IMR-90 (cell line): ENCODE data around the gene TRPM3. TPM values are rescaled to one million over a fixed set of nuclear protein-coding genes. Genes with fewer than 3 reads are reported as not detected.

Source experiments
- ATAC-seq: fragments of 200-7000 bp; cut with Tn5 transposase; 2 replicates; pipeline ENCODE4 v1.9.1; 2020; ENCODE audit warnings: low read depth, mild to moderate bottlenecking, moderate library complexity
- BruUV-seq: library from RNA; stranded (reverse); fragments of 400-500 nt; replicated peaks from 2 replicates; lab custom pipeline; 2021; lab: Mats Ljungman, UMichigan
- CTCF ChIA-PET: fragments of 300-600 bp; formaldehyde crosslinking; extraction: SDS; loops from one replicate; lab custom pipeline; 2021; ENCODE audit warnings: antibody characterized with exemption; lab: Yijun Ruan, JAX
- POLR2A ChIA-PET: fragments of 300-600 bp; sonication (Branson Sonifier 250); formaldehyde crosslinking; loops from one replicate; lab custom pipeline; 2022; ENCODE audit warnings: antibody characterized with exemption; ENCODE audit not compliant: unreplicated experiment; lab: Charles Lee
- DNase-seq: peaks from one replicate; pipeline ENCODE4 v3.0.0; 2013
- H2AFZ ChIP-seq: replicated peaks from 2 replicates; pipeline ENCODE3; 2013; ENCODE audit warnings: low read length, mild to moderate bottlenecking; ENCODE audit not compliant: poor library complexity
- H2AK5ac ChIP-seq: 2 replicates; pipeline ENCODE4 v1.6.1; 2013; ENCODE audit warnings: low read depth, low read length, inconsistent platforms
- H2AK9ac ChIP-seq: replicated peaks from 2 replicates; pipeline ENCODE3; 2013; ENCODE audit warnings: mild to moderate bottlenecking, low read depth, low read length, moderate library complexity; ENCODE audit not compliant: poor library complexity
- H2BK120ac ChIP-seq: 2 replicates; pipeline ENCODE4 v1.6.1; 2013; ENCODE audit warnings: low read depth, low read length, inconsistent platforms
- H2BK15ac ChIP-seq: 3 replicates; pipeline ENCODE4 v1.6.1; 2013; ENCODE audit warnings: low read depth, low read length, inconsistent platforms
- H2BK20ac ChIP-seq: 2 replicates; pipeline ENCODE4 v1.6.1; 2013; ENCODE audit warnings: low read depth, mild to moderate bottlenecking, inconsistent platforms, low read length, moderate library complexity
- H2BK5ac ChIP-seq: 2 replicates; pipeline ENCODE4 v1.6.1; 2013; ENCODE audit warnings: mild to moderate bottlenecking, low read depth, low read length, inconsistent platforms; ENCODE audit not compliant: poor library complexity, severe bottlenecking
- H3K14ac ChIP-seq: replicated peaks from 2 replicates; pipeline ENCODE4 v1.6.1; 2013; ENCODE audit warnings: low read depth, low read length, inconsistent platforms
- H3K18ac ChIP-seq: 2 replicates; pipeline ENCODE4 v1.6.1; 2013; ENCODE audit warnings: low read depth, low read length, control low read depth
- H3K23ac ChIP-seq: 2 replicates; pipeline ENCODE4 v1.6.1; 2013; ENCODE audit warnings: low read depth, low read length, inconsistent platforms
- H3K27ac ChIP-seq: 2 replicates; pipeline ENCODE4 v1.5.1; 2013; ENCODE audit warnings: mild to moderate bottlenecking, control low read depth, low read length; ENCODE audit not compliant: insufficient read depth
- H3K27me3 ChIP-seq: 2 replicates; pipeline ENCODE4 v1.6.1; 2013; ENCODE audit warnings: low read length; ENCODE audit not compliant: control insufficient read depth, insufficient read depth
- H3K36me3 ChIP-seq: 2 replicates; pipeline ENCODE4 v1.6.1; 2013; ENCODE audit warnings: low read length, mixed read lengths; ENCODE audit not compliant: control insufficient read depth, insufficient read depth
- H3K4ac ChIP-seq: 2 replicates; pipeline ENCODE4 v1.6.1; 2013; ENCODE audit warnings: low read depth, low read length, inconsistent platforms
- H3K4me1 ChIP-seq: 2 replicates; pipeline ENCODE4 v1.6.1; 2013; ENCODE audit warnings: low read length, mixed read lengths; ENCODE audit not compliant: control insufficient read depth, insufficient read depth
- H3K4me2 ChIP-seq: 2 replicates; pipeline ENCODE4 v1.6.1; 2013; ENCODE audit warnings: low read depth, mild to moderate bottlenecking, control low read depth, low read length, moderate library complexity
- H3K4me3 ChIP-seq: 2 replicates; pipeline ENCODE4 v1.5.1; 2013; ENCODE audit warnings: low read depth, mild to moderate bottlenecking, control low read depth, low read length, moderate library complexity; ENCODE audit not compliant: insufficient read depth
- H3K56ac ChIP-seq: 2 replicates; pipeline ENCODE4 v1.6.1; 2013; ENCODE audit warnings: low read length, inconsistent platforms; ENCODE audit not compliant: insufficient read depth; ENCODE audit errors: extremely low read depth
- H3K79me1 ChIP-seq, 2 experiments: 2 replicates each; pipeline ENCODE4 v1.6.1; 2013; ENCODE audit warnings: low read length in 2 of 2, inconsistent platforms in 1 of 2, low read depth in 1 of 2
- H3K9ac ChIP-seq: 2 replicates; pipeline ENCODE4 v1.6.1; 2013; ENCODE audit warnings: low read depth, low read length, control low read depth
- H3K9me1 ChIP-seq: 2 replicates; pipeline ENCODE4 v1.6.1; 2013; ENCODE audit warnings: low read length, inconsistent platforms; ENCODE audit not compliant: insufficient read depth
- H3K9me3 ChIP-seq: 2 replicates; pipeline ENCODE4 v1.6.1; 2013; ENCODE audit warnings: low read length; ENCODE audit not compliant: control insufficient read depth, insufficient read depth
- H4K20me1 ChIP-seq: 2 replicates; pipeline ENCODE4 v1.6.1; 2013; ENCODE audit warnings: low read length, inconsistent platforms; ENCODE audit not compliant: insufficient read depth
- H4K5ac ChIP-seq: 2 replicates; pipeline ENCODE4 v1.6.1; 2013; ENCODE audit warnings: mild to moderate bottlenecking, low read depth, low read length, control low read depth
- H4K8ac ChIP-seq, 2 experiments: 2 replicates each; pipeline ENCODE4 v1.6.1; 2013; ENCODE audit warnings: low read depth in 2 of 2, low read length in 2 of 2, control low read depth in 1 of 2, inconsistent platforms in 1 of 2
- H4K91ac ChIP-seq: 2 replicates; pipeline ENCODE4 v1.6.1; 2013; ENCODE audit warnings: low read depth, low read length, inconsistent platforms; ENCODE audit not compliant: insufficient read depth
- MAFK ChIP-seq: IDR thresholded peaks from 2 replicates; pipeline ENCODE4 v1.6.1; 2012; ENCODE audit warnings: low read depth, low read length, improper control_type of control experiment
- MXI1 ChIP-seq: IDR thresholded peaks from 2 replicates; pipeline ENCODE4 v1.6.1; 2012; ENCODE audit warnings: low read depth, mild to moderate bottlenecking, low read length, moderate library complexity, borderline replicate concordance
- POLR2A ChIP-seq: IDR thresholded peaks from 2 replicates; pipeline ENCODE4 v1.6.1; 2012; ENCODE audit warnings: mild to moderate bottlenecking, low read depth, low read length
- RFX5 ChIP-seq: IDR thresholded peaks from 2 replicates; pipeline ENCODE4 v1.8.0; 2012; ENCODE audit warnings: low read depth, mild to moderate bottlenecking, low read length, moderate library complexity
- SMC3 ChIP-seq: fragments of 150-350 bp; IDR thresholded peaks from 2 replicates; pipeline ENCODE4 v1.6.1; 2016; ENCODE audit warnings: low read depth, mild to moderate bottlenecking, antibody characterized with exemption, low read length, moderate library complexity
- USF2 ChIP-seq: fragments of 150-350 bp; IDR thresholded peaks from 2 replicates; pipeline ENCODE4 v1.6.1; 2017; ENCODE audit warnings: mild to moderate bottlenecking, antibody characterized with exemption, low read length, low read depth
- WGBS, 2 experiments: methylation state at CpG; one replicate each; pipeline versions ENCODE4 v1.1.5 to v1.1.7; 2013; ENCODE audit warnings: missing lambda C conversion rate in 2 of 2; ENCODE audit not compliant: insufficient read length in 1 of 2; ENCODE audit errors: extremely low coverage in 2 of 2; 5-methylcytosine and 5-hydroxymethylcytosine counted together
- dilution Hi-C: fragments of 300-500 bp; cut with HindIII; formaldehyde crosslinking; loops from one replicate; pipeline ENCODE4 v1.14.3; 2018; ENCODE audit warnings: low sequenced_read_pairs; ENCODE audit not compliant: unreplicated experiment
- in situ Hi-C: fragments of 300-500 bp; cut with MboI; formaldehyde crosslinking; loops from 3 replicates; pipeline ENCODE4 v1.14.3; 2019; ENCODE audit warnings: low sequenced_read_pairs, inconsistent platforms, mixed read lengths
- intact Hi-C: fragments of 100-400 bp; cut with micrococcal nuclease; formaldehyde crosslinking; loops from 2 replicates; pipeline ENCODE4 v1.10.0; 2022
- polyA plus RNA-seq, 3 experiments: library from polyadenylated mRNA; depleted of rRNA; stranded (reverse); fragments of >200 nt; gene quantifications; 2 replicates each; pipeline ENCODE4 v1.2.3, GENCODE V29; 2012; ENCODE audit warnings: low replicate concordance in 1 of 3
- total RNA-seq: library from RNA; depleted of rRNA; stranded (reverse); fragments of >200 nt; gene quantifications from 2 replicates; pipeline ENCODE4 v1.2.3, GENCODE V29; 2012

The TRPM3 gene
- total and polyA plus RNA-seq, 2 of the 4 experiments (the other 2 are of a cell fraction): not detected

GRCh38 chr9:70948744-70949143, 172.7 kb downstream of the TRPM3 start:
- ATAC-seq (no peak), DNase-seq (no peak)
- H4K8ac ChIP-seq: no peak overlapping the region
- no peak overlapping the region for H2BK5ac ChIP-seq
- H2BK15ac ChIP-seq: no peak overlapping the region
- in situ Hi-C loops (no loop called here), dilution Hi-C loops (no loop called here), intact Hi-C loops (no loop called here)
- H2BK20ac ChIP-seq: no peak overlapping the region
- no peak overlapping the region for H2BK120ac ChIP-seq
- H3K14ac ChIP-seq: no peak overlapping the region
- TF ChIP-seq USF2: no peak
- no peak for TF ChIP-seq POLR2A
- TF ChIP-seq MAFK: peak; percentile 53
- no peak for TF ChIP-seq RFX5
- no peak for TF ChIP-seq SMC3
- TF ChIP-seq MXI1: no peak
- no peaks in the 10 kb centered on the region; the same call in 1 of the 2 replicates for H3K9me1 ChIP-seq
- no peak overlapping the region for H3K18ac ChIP-seq
- H3K4ac ChIP-seq: no peak overlapping the region
- no peak overlapping the region for H2AK9ac ChIP-seq
- CTCF ChIA-PET: interaction anchor here (0.7 to 1.1 kb wide), 2 partner anchors 9 to 1818 kb away, joined by 3 to 6 read pairs; no protein-coding TSS in a partner anchor
- no peak overlapping the region for H4K91ac ChIP-seq
- POLR2A ChIA-PET: no interaction called here
- peaks cover 6% of the 10 kb centered on the region for H3K4me1 ChIP-seq
- H3K36me3 ChIP-seq: no peaks in the 10 kb centered on the region
- H3K23ac ChIP-seq: no peak overlapping the region
- no peak overlapping the region for H2AFZ ChIP-seq
- no peak overlapping the region for H3K27ac ChIP-seq
- no peaks in the 10 kb centered on the region for H3K79me1 ChIP-seq
- no peak overlapping the region for H2AK5ac ChIP-seq
- WGBS, 2 experiments: no CpG with 5 or more reads among the region's 1 CpG
- no TSS peak for BruUV-seq
- H3K27me3 ChIP-seq: peaks cover 3% of the 10 kb centered on the region; the same call in 1 of the 2 replicates
- no peak overlapping the region for H4K5ac ChIP-seq
- no peak overlapping the region for H3K56ac ChIP-seq
- H4K20me1 ChIP-seq: no peaks in the 10 kb centered on the region
- H3K9me3 ChIP-seq: no peaks in the 10 kb centered on the region
- no peak overlapping the region for H3K9ac ChIP-seq
- no peak overlapping the region for H3K4me2 ChIP-seq
- H3K4me3 ChIP-seq: no peak overlapping the region
